ENCODE data around the gene MAD1L1. TPM values are rescaled to one million over a fixed set of nuclear protein-coding genes. Genes with fewer than 3 reads are reported as not detected.
"Not testable (repeated sequence)": the region's sequence is repeated elsewhere in the genome, so short reads cannot be mapped to it uniquely, and the experiment has no call there.

Gene MAD1L1
- total and polyA plus RNA-seq, 2 donors: 23.1 to 27.4 TPM

GRCh38 chr7:1876641-1877040, 356.1 kb downstream of the MAD1L1 start:
- H3K27ac ChIP-seq (ENCODE audit: low read depth); DNase-seq (ENCODE audit: extremely low spot score); H3K36me3 ChIP-seq (ENCODE audit: insufficient read depth); H3K4me1 ChIP-seq (ENCODE audit: insufficient read depth); H3K4me3 ChIP-seq (ENCODE audit: low read depth, low read length): not testable (repeated sequence)
- WGBS: 98% methylated on average over 6 of the region's 6 CpGs

DNA sequence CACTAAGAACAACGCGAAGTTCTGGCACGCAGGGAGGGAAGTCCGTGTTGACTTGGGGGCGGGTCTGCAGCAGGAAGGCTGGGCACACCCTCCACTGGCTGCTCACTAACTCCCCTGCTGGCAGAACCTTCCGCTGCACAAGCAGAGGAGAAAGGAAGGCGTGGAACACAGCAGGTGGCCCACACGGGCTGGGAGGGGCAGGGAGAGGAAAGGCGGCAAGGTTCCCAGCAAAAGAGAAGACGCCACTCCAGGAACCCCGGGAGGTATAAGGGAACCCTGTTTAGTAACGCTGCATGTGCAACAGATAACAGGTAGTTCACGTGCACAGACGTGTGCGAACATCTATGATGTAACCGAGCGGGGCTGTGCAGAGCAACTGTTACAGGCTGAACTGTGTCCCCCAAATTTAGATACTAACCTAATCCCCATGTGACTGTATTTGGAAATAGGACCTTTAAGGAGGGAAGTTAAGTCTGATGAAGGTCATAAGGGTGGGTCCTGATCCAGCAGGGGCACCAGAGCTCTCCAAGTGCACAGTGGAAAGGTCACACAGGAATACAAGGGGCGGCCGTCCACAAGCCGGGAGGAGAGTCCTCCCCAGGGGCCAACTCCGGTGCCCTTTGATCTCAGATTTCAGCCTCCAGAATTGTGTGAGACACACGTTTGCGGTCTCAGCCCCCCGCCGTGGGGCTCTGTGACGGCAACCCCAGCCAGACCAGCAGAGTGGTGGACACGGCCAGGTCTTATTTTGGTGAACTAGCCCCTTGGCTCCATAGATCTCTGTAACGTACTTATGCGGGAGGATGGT, 357.1 kb downstream of the MAD1L1 start:
- WGBS: 50% methylated on average over 29 of the region's 29 CpGs
- H3K4me1 ChIP-seq (ENCODE audit: insufficient read depth); DNase-seq (ENCODE audit: extremely low spot score); H3K36me3 ChIP-seq (ENCODE audit: insufficient read depth); H3K4me3 ChIP-seq (ENCODE audit: low read depth, low read length); H3K27ac ChIP-seq (ENCODE audit: low read depth): not testable (repeated sequence)

DNA sequence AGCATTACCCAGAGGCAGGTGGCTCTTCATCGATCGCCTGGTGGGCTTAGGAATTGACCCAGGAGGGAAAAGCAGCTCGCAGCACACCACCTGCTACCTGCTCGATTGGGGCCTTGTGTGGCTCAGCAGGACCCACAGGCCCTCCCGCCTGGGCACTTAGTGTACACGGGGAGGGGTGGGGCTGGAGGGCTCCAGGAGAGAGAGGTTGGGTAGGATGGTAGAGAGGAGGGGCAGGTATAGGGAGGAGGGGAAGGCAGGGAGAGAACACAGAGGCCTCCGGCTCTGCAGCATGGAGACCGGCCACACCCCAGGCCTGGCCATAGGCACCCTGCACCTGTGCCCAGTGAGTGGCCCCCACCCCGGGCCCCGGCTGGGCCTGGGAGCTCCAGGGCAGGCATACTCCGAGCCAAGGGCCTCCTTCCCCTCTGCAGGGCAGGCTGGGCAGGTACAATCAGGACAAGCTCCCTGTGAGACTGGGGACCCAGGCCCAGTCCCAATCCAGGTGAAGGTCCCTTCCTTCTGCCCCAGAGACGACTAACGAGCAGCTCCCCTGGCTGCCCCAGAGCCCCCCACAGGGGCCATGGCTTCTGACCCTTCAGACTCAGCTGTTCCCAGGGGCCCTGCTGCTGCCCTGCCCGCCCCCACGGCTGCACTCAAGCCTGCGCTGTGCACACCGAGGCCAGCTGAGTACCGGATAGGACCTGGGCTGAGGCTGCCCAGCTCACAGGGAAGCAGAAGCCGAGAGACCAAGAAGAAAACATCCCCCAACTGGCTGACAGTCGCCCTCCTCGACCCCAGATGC, 358.0 kb downstream of the MAD1L1 start:
- DNase-seq (ENCODE audit: extremely low spot score); H3K4me1 ChIP-seq (ENCODE audit: insufficient read depth); H3K4me3 ChIP-seq (ENCODE audit: low read depth, low read length); H3K27ac ChIP-seq (ENCODE audit: low read depth); H3K36me3 ChIP-seq (ENCODE audit: insufficient read depth): not testable (repeated sequence)
- WGBS: 70% methylated on average over 20 of the region's 21 CpGs

GRCh38 chr7:1873857-1874589, 358.7 kb downstream of the MAD1L1 start:
- no peak overlapping the region for H3K4me3 ChIP-seq (ENCODE audit: low read depth, low read length)
- WGBS: 94% methylated on average over 38 of the region's 38 CpGs
- no peak for DNase-seq (ENCODE audit: extremely low spot score)

GRCh38 chr7:1873421-1873820, 359.3 kb downstream of the MAD1L1 start:
- no peak for DNase-seq (ENCODE audit: extremely low spot score)

More at GRCh38 chr7:1873857-1874589, 358.7 kb downstream of the MAD1L1 start:
- no peaks in the 10 kb centered on the region for H3K4me1 ChIP-seq (ENCODE audit: insufficient read depth)
- H3K27ac ChIP-seq (ENCODE audit: low read depth): no peak overlapping the region
- no peaks in the 10 kb centered on the region for H3K36me3 ChIP-seq (ENCODE audit: insufficient read depth)

GRCh38 chr7:1873070-1873405, 359.7 kb downstream of the MAD1L1 start:
- DNase-seq (ENCODE audit: extremely low spot score): no peak
- Histone ChIP-seq H3K4me1 (ENCODE audit: insufficient read depth) (no peaks in the 10 kb centered on the region), H3K36me3 (ENCODE audit: insufficient read depth) (no peaks in the 10 kb centered on the region), H3K27ac (ENCODE audit: low read depth) (no peak overlapping the region), H3K4me3 (ENCODE audit: low read depth, low read length) (no peak overlapping the region)
- WGBS: 89% methylated on average over 12 of the region's 12 CpGs

More at GRCh38 chr7:1873421-1873820, 359.3 kb downstream of the MAD1L1 start:
- Histone ChIP-seq H3K4me1 (ENCODE audit: insufficient read depth) (no peaks in the 10 kb centered on the region), H3K27ac (ENCODE audit: low read depth) (no peak overlapping the region), H3K4me3 (ENCODE audit: low read depth, low read length) (no peak overlapping the region), H3K36me3 (ENCODE audit: insufficient read depth) (no peaks in the 10 kb centered on the region)
- WGBS: 95% methylated on average over 13 of the region's 13 CpGs

DNA sequence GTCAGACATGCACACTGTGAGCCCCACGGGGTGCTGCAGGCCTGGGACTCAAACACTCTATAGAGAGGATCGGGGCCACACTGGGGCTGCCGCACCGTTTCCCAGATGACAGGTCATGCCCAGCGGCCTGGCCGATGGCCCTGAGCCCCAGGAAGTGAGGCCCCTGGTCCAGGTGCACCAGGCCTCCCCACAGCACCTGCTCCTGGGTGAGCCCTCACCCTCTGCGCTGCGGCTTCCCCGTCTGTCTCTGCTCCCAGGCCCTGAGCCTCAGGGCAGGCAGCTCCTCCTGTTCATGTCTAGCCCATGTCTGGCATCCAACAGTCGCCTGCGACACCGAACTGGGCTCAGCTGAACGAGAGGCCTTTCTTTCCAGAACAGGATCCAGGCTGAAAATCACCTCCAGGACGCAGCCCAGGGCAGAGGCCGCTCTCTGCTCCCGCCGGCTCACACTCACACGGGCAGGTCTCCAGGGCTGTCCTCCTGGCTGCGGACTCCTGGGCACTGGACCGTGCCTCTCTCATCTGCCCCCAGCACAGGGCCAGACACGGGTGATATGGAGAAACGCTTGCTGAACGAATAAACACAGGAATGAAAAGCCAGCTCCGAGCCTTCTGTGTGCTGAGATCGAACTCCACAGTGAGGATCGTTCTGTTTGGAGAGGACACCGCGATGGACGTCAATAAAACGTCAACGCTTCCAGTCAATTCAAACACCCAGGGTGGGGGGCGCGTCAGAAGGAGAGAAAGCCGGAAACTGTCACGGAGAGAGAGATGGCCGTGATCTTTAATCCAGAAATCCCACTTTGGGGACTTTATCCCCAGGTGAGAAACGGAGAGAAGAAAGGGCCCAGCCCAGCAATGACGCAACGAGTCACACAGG, 360.3 kb downstream of the MAD1L1 start:
- Histone ChIP-seq H3K4me3 (ENCODE audit: low read depth, low read length) (no peak overlapping the region), H3K4me1 (ENCODE audit: insufficient read depth) (no peaks in the 10 kb centered on the region), H3K27ac (ENCODE audit: low read depth) (no peak overlapping the region), H3K36me3 (ENCODE audit: insufficient read depth) (no peaks in the 10 kb centered on the region)
- DNase-seq (ENCODE audit: extremely low spot score): no peak
- 91% methylated on average over 39 of the region's 39 CpGs for WGBS

DNA sequence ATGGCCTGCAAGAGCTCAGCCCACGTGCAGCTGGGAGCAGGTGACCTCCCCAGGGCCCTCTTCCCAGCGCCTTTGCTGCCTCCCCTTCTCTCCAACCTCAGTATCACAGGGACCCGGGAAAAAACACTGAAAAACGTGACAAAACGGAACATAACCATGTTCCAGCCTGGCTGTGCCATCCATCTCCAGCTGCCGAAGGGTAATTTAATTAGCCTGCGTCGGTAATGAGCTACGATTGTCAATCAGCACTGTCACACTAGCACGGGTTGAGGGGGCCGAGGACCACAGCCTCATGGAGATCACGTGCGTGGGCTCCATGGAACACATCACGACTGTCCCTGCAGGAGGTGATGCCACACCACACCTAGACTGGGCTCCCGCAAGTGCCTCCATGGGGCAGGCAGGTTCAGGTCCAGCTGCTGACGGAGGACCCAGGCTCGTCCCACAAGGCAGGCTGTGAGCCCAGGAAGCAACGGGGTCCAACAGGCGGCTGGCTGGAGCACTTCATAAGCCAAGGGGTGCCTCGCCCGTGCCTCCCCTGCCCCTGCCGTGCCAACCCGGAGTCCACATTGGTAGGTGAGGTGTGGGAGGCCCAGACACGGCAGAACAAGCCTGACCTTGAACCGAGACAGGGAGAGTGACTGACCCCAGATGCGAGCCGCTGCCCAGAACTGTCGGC, 363.2 kb downstream of the MAD1L1 start:
- H3K36me3 ChIP-seq (ENCODE audit: insufficient read depth): no peaks in the 10 kb centered on the region
- 95% methylated on average over 28 of the region's 28 CpGs for WGBS
- no peak overlapping the region for H3K4me3 ChIP-seq (ENCODE audit: low read depth, low read length)
- H3K4me1 ChIP-seq (ENCODE audit: insufficient read depth): no peaks in the 10 kb centered on the region
- no peak overlapping the region for H3K27ac ChIP-seq (ENCODE audit: low read depth)
- no peak for DNase-seq (ENCODE audit: extremely low spot score)

- 94% methylated on average over 36 of the region's 36 CpGs for WGBS
- H3K27ac ChIP-seq (ENCODE audit: low read depth): no peak overlapping the region
- DNase-seq (ENCODE audit: extremely low spot score): no peak
Measured at GRCh38 chr7:1868516-1869165, 364.1 kb downstream of the MAD1L1 start.

GRCh38 chr7:1867370-1868260, 365.1 kb downstream of the MAD1L1 start:
- WGBS: 92% methylated on average over 29 of the region's 29 CpGs
- Histone ChIP-seq H3K4me3 (ENCODE audit: low read depth, low read length) (no peak overlapping the region), H3K27ac (ENCODE audit: low read depth) (no peak overlapping the region), H3K36me3 (ENCODE audit: insufficient read depth) (no peaks in the 10 kb centered on the region), H3K4me1 (ENCODE audit: insufficient read depth) (no peaks in the 10 kb centered on the region)
- DNase-seq (ENCODE audit: extremely low spot score): no peak

More at GRCh38 chr7:1868516-1869165, 364.1 kb downstream of the MAD1L1 start:
- Histone ChIP-seq H3K4me3 (ENCODE audit: low read depth, low read length) (no peak overlapping the region), H3K36me3 (ENCODE audit: insufficient read depth) (no peaks in the 10 kb centered on the region), H3K4me1 (ENCODE audit: insufficient read depth) (no peaks in the 10 kb centered on the region)

DNA sequence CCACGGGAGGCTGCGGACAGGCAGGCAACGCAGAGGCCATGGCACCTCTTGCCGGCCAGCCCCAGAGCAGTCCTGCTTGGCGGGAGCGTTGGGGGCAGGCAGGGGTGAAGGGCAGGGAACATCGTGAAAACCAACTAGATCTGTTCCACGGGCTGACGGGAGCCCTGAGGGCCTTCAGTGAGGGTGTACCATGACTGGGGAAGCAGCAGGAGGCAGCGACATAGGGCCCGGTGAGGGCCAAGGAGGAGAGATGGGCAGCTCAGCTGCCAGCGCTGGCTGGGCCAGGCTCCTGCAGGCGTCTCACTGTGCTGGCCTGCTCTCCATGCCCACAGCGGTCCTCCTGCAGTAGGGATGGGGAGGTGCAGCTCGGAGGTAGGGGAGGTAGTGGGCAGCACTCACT, 366.1 kb downstream of the MAD1L1 start:
- no peak for DNase-seq (ENCODE audit: extremely low spot score)
- WGBS: 89% methylated on average over 15 of the region's 15 CpGs
- Histone ChIP-seq H3K27ac (ENCODE audit: low read depth) (no peak overlapping the region), H3K4me1 (ENCODE audit: insufficient read depth) (no peaks in the 10 kb centered on the region), H3K4me3 (ENCODE audit: low read depth, low read length) (no peak overlapping the region), H3K36me3 (ENCODE audit: insufficient read depth) (no peaks in the 10 kb centered on the region)

All from urinary bladder (tissue), 4 donors.